ENCODE measurements around the gene MEAK7. TPM values are rescaled to one million over a fixed set of nuclear protein-coding genes. Genes with fewer than 3 reads are reported as not detected.
A peak's percentile ranks its signal among the peaks of the same experiment; 100 is the strongest.

The MEAK7 gene
- total RNA-seq, 2 experiments from 2014 or later = 8.8 to 10.0 TPM

GRCh38 chr16:84495506-84495905, 9.0 kb downstream of the MEAK7 start:
- Mint-ChIP-seq H3K36me3 (ENCODE audit: low read depth) (peaks cover 41% of the 10 kb centered on the region), H3K27me3 (no peaks in the 10 kb centered on the region), H3K4me3 (no peak overlapping the region), H3K9me3 (peaks cover 8% of the 10 kb centered on the region), H3K4me1 (no peaks in the 10 kb centered on the region), H3K27ac (no peak overlapping the region)
- POLR2A ChIA-PET = no interaction called here
- DNase-seq = no peak
- CTCF ChIA-PET = interaction anchor here (1.9 to 2.1 kb wide), 2 partner anchors 10 to 13 kb away, joined by 5 to 9 read pairs; no protein-coding TSS in a partner anchor

- POLR2A ChIA-PET = no interaction called here
Observed at GRCh38 chr16:84489131-84489530, 15.3 kb downstream of the MEAK7 start.

GRCh38 chr16:84487358-84487757, 17.1 kb downstream of the MEAK7 start:
- Mint-ChIP-seq H3K36me3 (ENCODE audit: low read depth) (peaks cover 15% of the 10 kb centered on the region), H3K27me3 (no peaks in the 10 kb centered on the region), H3K4me3 (no peak overlapping the region), H3K9me3 (no peaks in the 10 kb centered on the region), H3K27ac (no peak overlapping the region), H3K4me1 (peaks cover 11% of the 10 kb centered on the region)
- DNase-seq = no peak
- ChIA-PET POLR2A (no interaction called here), CTCF (no interaction called here)

More at GRCh38 chr16:84489131-84489530, 15.3 kb downstream of the MEAK7 start:
- H3K9me3 Mint-ChIP-seq = peaks cover 5% of the 10 kb centered on the region
- no peak overlapping the region for H3K27ac Mint-ChIP-seq
- peaks cover 29% of the 10 kb centered on the region for H3K36me3 Mint-ChIP-seq (ENCODE audit: low read depth)
- H3K27me3 Mint-ChIP-seq = no peaks in the 10 kb centered on the region
- CTCF ChIA-PET = interaction anchor here (1.3 kb wide), 1 partner anchor 12 kb away, joined by 5 read pairs; no protein-coding TSS in a partner anchor
- H3K4me3 Mint-ChIP-seq = no peak overlapping the region
- H3K4me1 Mint-ChIP-seq = peaks cover 11% of the 10 kb centered on the region
- DNase-seq = no peak

GRCh38 chr16:84486551-84487235, 17.8 kb downstream of the MEAK7 start:
- Mint-ChIP-seq H3K4me1 (peaks cover 11% of the 10 kb centered on the region), H3K27ac (no peak overlapping the region), H3K36me3 (ENCODE audit: low read depth) (peaks cover 13% of the 10 kb centered on the region), H3K27me3 (no peaks in the 10 kb centered on the region), H3K4me3 (no peak overlapping the region), H3K9me3 (no peaks in the 10 kb centered on the region)
- no peak for DNase-seq
- ChIA-PET CTCF (interaction anchor here (1.1 kb wide), 1 partner anchor 290 kb away, joined by 3 read pairs; no protein-coding TSS in a partner anchor), POLR2A (interaction anchor here (1.0 kb wide), 1 partner anchor 11 kb away, joined by 3 read pairs; no protein-coding TSS in a partner anchor)

DNA sequence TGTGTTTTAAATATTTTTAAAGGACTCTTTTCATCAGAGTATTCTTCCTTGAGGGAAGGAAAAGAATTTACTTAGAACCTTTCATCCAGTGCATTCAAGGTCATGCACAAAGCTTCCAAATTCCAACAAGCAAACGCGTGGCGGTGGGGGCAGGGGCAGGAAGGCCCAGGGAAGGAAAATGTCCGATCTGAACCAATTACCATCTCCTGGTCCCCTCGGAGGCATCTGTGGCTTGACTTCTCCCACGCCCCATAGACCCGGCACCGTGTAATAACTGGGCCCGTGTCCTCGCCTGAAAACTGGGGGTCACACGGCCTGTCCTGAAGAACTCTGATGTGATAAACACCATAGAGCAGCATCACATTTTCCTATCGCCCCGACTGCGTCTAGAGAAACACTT, 18.3 kb downstream of the MEAK7 start:
- Mint-ChIP-seq H3K27ac (no peak overlapping the region), H3K4me3 (no peak overlapping the region), H3K27me3 (no peaks in the 10 kb centered on the region), H3K4me1 (peaks cover 11% of the 10 kb centered on the region), H3K9me3 (no peaks in the 10 kb centered on the region), H3K36me3 (ENCODE audit: low read depth) (peaks cover 13% of the 10 kb centered on the region)
- POLR2A ChIA-PET = interaction anchor here (1.0 kb wide), 1 partner anchor 11 kb away, joined by 3 read pairs; no protein-coding TSS in a partner anchor
- CTCF ChIA-PET = interaction anchor here (1.1 kb wide), 1 partner anchor 290 kb away, joined by 3 read pairs; no protein-coding TSS in a partner anchor
- DNase-seq = no peak

GRCh38 chr16:84485255-84486010, 19.0 kb downstream of the MEAK7 start:
- CTCF ChIA-PET = interaction anchor here (1.1 to 1.3 kb wide), 2 partner anchors 13 to 289 kb away, joined by 3 to 4 read pairs; no protein-coding TSS in a partner anchor
- no peaks in the 10 kb centered on the region for H3K27me3 Mint-ChIP-seq
- H3K4me3 Mint-ChIP-seq = no peak overlapping the region
- DNase-seq = no peak
- no peak overlapping the region for H3K27ac Mint-ChIP-seq
- H3K9me3 Mint-ChIP-seq = no peaks in the 10 kb centered on the region
- POLR2A ChIA-PET = no interaction called here
- H3K36me3 Mint-ChIP-seq (ENCODE audit: low read depth) = peaks cover 8% of the 10 kb centered on the region
- peaks cover 11% of the 10 kb centered on the region for H3K4me1 Mint-ChIP-seq

DNA sequence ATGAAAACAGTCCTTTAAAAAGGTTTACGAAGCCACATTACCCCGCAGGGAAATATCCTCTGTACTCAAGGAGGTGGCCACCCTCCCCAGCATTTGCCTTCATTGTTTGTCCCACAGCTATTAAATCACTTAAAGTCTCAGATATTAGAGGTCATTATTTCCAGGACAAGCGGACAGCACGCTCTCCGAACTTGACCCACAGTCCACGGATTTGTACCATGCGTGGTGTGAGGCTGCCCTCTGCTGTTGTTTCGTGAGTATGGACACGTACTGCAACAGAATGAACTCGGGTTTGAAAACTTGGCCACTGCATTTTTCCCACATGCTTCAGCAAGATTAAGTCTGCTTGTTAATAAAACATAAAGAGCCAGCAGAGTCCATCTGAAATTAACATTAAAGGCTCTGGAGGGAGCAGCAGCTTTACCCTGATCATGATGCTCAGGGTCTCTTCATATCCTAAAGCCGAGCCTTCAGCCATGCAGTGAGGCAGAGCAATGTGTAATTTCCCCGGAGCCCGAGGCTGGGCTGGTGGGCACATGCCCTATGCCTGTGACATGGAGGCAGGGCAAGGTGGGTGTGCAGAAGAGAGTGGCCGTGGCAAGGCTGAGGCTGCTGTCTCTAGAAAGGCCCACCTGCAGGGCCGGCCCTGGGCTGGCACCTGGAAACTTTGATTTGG, 19.7 kb downstream of the MEAK7 start:
- Mint-ChIP-seq H3K9me3 (no peaks in the 10 kb centered on the region), H3K27ac (no peak overlapping the region), H3K4me1 (peaks cover 8% of the 10 kb centered on the region), H3K4me3 (no peak overlapping the region), H3K27me3 (no peaks in the 10 kb centered on the region), H3K36me3 (ENCODE audit: low read depth) (peaks cover 5% of the 10 kb centered on the region)
- ChIA-PET CTCF (interaction anchor here (0.8 to 1.8 kb wide), 4 partner anchors 13 to 298 kb away, joined by 3 to 4 read pairs (median 4); partner anchors contain the start of gene TAF1C), POLR2A (no interaction called here)
- DNase-seq = peak; percentile 26

GRCh38 chr16:84483882-84484565, 20.4 kb downstream of the MEAK7 start:
- Mint-ChIP-seq H3K36me3 (ENCODE audit: low read depth) (peaks cover 1% of the 10 kb centered on the region), H3K4me3 (no peak overlapping the region), H3K27me3 (no peaks in the 10 kb centered on the region), H3K27ac (no peak overlapping the region), H3K4me1 (peaks cover 4% of the 10 kb centered on the region), H3K9me3 (no peaks in the 10 kb centered on the region)
- no peak for DNase-seq
- POLR2A ChIA-PET = no interaction called here
- CTCF ChIA-PET = interaction anchor here (0.8 to 1.8 kb wide), 4 partner anchors 14 to 297 kb away, joined by 3 to 4 read pairs (median 4); partner anchors contain the start of gene TAF1C

DNA sequence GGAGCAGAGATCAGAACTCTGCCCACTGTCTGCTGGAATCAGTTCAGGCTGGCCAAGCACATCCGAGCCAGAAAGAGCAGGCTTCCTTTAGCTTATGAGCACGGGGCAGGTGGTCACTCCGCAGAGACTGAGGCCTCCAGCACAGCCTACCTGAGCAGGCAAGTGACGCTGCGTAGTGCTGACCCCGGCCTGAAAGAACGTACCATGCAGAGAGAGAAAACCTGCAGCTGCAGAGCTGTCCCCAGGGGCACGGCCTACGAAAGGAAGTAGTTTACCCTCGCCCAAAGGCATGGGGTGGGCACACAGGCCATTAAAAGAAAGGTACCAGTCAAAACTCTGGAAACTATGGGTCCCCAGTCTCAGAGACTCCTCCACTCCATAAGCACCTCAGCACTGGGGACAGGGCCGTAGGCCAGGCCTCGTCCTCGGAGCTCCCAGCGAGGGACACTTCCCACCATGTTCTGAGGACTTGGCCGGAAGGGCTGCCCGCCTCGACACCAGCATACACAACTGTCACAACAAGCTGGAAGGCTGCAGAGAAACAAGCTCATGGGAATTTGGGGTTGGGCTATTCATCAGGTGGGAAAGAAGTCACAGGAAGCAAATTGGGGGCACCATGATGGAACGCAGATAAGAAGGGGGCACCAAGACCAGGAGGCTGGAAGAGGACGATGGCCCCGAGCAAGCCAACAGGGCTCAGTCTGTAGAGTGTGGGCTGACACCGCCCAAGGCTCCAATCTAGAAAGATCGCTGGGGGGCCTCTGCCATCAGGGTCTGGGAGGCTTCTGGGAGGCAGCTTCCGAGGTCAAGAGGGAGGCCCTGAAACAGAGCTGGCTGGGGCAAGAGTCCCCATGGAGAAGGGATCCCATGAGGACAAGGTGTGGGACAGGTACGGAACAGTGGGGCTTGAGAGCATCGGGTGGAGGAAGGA, 21.2 kb downstream of the MEAK7 start:
- POLR2A ChIA-PET = interaction anchor here (0.7 kb wide), 1 partner anchor 1664 kb away, joined by 3 read pairs; no protein-coding TSS in a partner anchor
- CTCF ChIA-PET = interaction anchor here (0.7 to 1.8 kb wide), 5 partner anchors 10 to 296 kb away, joined by 3 to 5 read pairs (median 4); partner anchors contain the start of gene TAF1C
- H3K4me3 Mint-ChIP-seq = no peak overlapping the region

GRCh38 chr16:84482001-84482891, 22.2 kb downstream of the MEAK7 start:
- no peak for DNase-seq
- ChIA-PET CTCF (interaction anchor here (0.7 to 1.8 kb wide), 4 partner anchors 11 to 295 kb away, joined by 3 to 5 read pairs (median 4); partner anchors contain the start of gene TAF1C), POLR2A (interaction anchor here (0.7 to 1.0 kb wide), 2 partner anchors 22 to 1665 kb away, joined by 3 read pairs; no protein-coding TSS in a partner anchor)
- H3K36me3 Mint-ChIP-seq (ENCODE audit: low read depth) = peaks cover 2% of the 10 kb centered on the region
- no peaks in the 10 kb centered on the region for H3K27me3 Mint-ChIP-seq
- no peaks in the 10 kb centered on the region for H3K4me1 Mint-ChIP-seq
- H3K9me3 Mint-ChIP-seq = no peaks in the 10 kb centered on the region
- no peak overlapping the region for H3K4me3 Mint-ChIP-seq
- no peak overlapping the region for H3K27ac Mint-ChIP-seq

More for the DNA sequence above, 21.2 kb downstream of the MEAK7 start:
- peaks cover 2% of the 10 kb centered on the region for H3K36me3 Mint-ChIP-seq (ENCODE audit: low read depth)
- no peak overlapping the region for H3K27ac Mint-ChIP-seq
- H3K9me3 Mint-ChIP-seq = no peaks in the 10 kb centered on the region
- no peaks in the 10 kb centered on the region for H3K27me3 Mint-ChIP-seq
- no peak for DNase-seq
- no peaks in the 10 kb centered on the region for H3K4me1 Mint-ChIP-seq

Data from activated CD4-positive, alpha-beta T cell treated with anti-CD3 and anti-CD28 coated beads, Interleukin-2, amount 10 ng/mL, durations not matched to agents 7 days and 5 days (primary cell).